NCI-H187 (cell line): ENCODE data around the gene NAA16.
A peak's percentile ranks its signal among the peaks of the same experiment; 100 is the strongest.

ENCODE experiments used
- DNase-seq, 2 experiments: peaks; one replicate each; lab custom pipeline; 2025; lab: John Stamatoyannopoulos, UW

The NAA16 gene

DNA sequence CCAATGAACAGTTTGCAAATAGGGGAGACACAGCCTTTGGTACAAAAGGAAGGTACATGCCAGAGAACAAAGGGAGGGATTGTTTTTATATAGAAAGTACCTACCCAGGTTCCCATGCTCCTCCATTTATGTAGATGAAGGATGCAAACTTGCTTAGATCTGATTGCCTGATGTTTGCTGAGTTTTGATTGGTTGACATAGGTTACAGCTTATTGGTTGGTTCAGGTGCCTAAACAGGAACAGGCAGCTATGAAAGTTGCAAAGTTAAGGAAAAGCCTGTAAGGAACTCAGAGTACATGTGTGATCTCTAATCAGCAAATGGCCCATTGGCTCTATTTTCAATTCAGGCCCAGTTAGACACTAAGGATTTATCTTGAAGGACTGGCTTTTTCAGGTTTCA is 6.5 kb upstream of the NAA16 start:
- DNase-seq, result no peak

DNA sequence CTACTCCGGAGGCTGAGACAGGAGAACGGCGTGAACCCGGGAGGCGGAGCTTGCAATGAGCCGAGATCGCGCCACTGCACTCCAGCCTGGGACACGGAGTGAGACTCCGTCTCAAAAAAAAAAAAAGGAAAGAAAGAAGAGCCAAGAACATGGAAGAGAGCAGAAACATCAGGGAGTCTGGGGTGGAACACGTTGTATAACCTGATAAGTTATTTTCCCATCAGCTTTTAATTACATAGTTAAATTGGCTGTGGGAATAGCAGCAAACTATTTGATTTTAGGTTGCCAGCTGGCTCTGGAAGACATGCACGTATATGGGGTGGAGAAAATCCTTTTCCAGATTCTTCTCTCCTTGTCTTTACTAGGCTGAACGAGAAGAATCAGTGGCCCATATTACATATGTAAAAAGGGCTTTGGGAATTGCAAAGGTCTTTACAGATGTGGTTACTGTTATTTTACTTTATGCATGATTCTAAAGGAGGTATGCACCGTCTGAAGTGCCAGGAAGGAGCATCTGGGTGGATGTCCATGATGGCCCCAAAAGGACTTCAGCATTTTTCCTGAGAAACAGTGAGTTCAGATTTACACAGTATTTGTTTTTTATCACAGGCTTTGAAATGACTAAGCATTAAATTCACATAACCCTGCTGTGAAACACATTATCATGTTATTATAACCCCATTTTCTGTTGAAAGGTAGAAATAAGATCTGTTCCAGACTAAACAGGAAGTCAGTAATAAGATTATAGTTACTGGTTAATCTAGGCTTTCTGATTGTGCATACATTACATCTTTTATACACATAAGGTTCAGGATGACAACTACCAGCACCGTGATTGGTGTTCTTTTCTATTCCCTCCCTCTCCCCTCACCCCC is 4.6 kb upstream of the NAA16 start:
- DNase-seq, result no peak

DNA sequence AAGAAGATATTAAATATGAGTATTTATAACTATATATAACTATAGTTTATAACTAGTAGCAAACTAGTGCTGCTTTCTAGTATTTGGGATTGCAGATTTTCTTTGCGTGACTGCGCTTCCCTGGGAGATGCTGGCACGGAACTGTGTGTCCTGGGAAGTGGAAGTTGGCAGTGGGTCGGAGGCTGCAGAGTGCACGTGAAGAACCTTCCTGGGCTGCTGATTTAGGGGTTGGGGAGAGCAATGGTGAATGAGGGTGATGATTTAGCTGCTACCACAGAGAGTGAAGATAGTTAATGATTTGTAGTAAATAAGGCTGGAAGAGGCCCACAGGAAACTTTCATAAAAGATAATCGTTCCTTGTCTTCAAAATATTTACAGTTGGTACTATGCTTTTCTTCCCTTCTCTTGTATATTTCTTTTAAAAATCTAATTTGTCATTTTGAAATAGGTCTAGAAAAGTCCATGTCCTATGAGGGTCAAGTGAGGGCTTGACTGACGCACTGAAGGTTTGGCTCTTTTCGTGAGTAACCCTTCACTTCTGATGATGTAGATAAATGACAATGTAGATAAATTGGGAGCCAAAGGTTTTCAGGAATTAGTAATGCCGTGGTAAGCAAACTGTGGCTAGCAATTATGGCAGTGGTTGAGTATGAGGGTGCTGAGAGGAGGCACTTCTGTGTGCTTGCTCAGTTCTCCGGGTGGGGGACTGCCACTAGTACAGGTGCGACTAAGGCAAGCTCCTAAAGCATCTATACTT is 3.0 kb upstream of the NAA16 start:
- DNase-seq, result no peak

DNA sequence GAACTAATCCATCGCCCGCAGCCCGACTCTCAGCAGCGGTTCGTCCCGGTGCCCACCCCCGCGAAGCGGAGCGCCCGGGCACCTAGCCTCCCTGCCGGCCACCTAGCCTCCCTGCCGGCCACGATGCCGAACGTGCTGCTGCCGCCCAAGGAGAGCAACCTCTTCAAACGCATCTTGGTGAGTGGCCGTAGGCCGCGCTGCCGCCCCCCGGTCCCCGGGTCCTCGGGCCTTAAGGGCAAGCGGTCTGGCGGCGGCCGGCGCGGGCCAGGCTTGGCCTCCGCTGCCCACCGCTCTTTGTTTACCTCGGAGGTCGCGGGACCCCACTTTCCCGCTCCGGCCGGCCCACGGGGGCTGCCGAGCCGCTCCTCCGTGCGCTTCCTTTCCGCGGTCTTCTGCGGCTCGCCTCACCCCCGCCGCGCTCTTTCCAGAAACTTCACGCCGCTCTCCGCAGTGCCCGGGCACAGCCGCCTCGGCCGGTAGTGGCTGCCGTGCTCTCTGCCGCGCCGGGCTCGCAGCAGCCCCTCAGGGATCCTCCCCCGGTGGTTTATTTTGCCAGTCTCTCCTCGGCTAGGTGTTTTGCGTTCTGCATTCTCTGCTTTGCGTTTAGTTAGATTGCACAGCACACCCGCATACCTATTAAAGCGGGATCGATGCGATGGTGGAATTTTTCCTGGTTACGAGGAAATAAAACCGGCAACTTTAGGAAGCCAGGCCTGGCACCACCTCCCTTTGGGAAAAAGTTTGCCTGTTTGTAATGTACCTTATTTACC is 524 bp downstream of the NAA16 start:
- DNase-seq, result peak in 1 of 2 experiments; percentile 49

- no peak for DNase-seq
These were observed 1.1 kb downstream of the NAA16 start for GRCh38 chr13:41312176-41312500.

DNA sequence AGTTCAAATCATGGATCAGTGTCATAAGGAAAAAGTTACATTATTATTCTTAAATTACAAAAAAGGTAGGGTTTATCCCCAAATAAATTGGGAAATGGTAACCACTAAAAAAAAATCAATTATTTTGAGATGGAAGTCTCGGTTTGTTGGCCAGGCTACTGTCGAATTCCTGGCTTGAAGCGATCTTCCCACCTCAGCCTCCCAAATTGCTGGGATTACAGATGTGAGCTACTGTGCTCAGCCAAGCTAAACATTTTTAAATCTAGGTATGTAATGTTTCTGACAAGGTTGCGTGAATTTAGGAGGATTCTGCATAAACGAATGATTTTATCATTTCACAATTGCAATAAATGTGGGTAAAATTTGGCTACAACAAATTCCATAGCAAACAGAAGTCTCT is 2.0 kb downstream of the NAA16 start:
- DNase-seq, result no peak

DNA sequence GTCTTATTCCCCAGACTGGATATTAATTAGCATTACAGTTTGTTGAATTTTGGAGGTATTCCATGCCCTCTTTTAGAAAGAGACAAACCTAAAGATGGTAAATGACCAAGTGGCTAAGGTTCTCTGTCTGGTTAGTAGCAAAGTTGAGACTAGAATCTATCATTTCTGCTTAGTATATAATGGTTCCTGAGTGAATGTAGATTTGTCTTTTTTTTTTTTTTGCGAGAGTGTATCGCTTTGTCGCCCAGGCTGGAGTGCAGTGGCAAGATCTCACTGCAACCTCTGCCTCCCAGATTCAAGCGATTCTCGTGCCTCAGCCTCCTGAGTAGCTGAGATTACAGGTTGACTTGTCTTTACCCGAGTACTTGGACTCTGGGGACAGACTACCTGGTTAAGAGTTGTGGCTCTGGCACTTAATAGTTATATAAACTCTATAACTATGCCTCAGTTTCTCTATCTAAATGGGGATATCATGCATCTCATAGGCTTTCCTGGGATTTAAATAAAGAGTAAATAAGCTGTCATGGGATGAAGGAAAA is 2.7 kb downstream of the NAA16 start:
- DNase-seq, result no peak

DNA sequence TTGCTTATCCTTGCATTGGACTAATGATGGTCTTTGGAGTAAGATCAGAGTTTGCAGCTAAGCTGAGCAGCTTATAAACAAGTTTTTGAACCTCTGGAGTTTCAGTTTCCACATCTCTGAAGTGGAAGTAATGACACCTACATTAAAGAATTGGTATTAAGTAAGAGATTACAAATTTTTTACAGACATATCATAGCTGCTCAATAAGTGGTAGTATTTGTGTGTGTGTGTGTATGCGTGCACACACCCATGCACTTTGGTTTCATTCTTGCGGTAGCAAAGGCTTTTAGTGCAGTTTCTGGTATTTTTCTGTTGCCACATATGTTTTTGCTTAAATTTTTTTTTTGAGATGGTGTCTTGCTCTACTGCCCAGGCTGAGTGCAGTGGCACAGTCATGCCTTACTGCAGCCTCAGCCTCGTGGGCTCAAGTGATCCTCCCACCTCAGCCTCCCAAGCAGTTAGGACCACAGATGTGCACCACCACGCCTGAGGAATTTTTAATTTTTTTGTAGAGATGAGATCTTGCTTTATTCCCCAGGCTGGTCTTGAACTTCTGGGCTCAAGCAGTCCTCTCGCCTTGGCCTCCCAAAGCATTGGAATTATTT is 4.5 kb downstream of the NAA16 start:
- DNase-seq, result no peak

DNA sequence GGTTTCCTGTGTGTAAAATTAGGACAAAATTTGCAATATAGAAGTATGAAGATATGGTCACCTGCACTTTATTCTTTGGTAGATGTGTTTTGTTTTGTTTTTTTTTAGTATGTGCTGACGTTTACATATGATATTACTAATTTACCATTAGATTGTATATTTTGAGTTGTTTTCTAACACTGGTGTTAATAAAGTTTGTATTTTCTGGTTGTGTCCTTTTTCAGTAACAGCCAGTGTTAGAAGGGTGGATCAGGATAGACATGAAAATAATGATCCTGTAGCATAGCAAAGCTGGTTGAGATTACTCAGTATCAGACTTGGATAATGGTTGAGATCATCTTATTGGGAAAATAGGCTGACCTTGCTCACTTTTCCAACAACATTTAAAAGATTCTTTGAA is 6.2 kb downstream of the NAA16 start:
- no peak for DNase-seq

- DNase-seq, result no peak
These were observed 14.7 kb downstream of the NAA16 start for GRCh38 chr13:41325752-41326151.

GRCh38 chr13:41326661-41327060 is 15.6 kb downstream of the NAA16 start:
- DNase-seq, result no peak

DNA sequence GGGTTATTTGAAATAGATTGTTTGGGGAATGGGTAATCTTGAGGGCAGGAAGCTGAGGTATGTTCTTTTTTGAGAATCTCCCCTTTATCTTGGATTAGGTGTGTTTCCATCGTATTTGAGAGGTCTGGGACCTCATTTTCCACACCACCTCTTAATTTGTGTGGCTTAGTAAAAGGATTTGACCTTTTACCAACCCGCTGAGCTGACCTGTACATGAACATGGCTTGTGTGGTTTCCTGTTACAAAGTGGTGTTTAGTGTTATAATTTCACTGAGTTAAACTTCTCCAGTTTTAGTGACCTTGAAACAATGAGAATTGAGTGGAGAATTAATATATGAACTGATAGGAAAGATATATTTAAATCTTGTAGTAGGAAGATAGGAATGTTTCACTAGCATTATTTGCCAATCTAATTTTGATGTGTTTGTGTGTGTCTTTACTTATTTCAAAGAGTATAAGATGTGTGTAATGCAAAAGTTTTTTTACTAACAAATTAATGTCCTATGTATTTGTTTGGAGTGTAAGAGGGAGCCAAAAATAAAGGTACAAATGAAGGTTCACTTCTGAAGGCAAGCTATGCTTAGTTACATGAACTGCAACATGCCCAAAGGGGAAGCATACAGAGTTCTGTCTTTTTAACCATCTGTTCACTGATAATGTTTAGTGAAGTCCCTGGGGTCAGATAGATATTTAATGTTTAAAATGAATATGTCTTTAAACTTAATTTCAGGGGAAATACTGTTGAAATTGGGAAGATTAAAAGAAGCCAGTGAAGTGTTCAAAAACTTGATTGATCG is 17.1 kb downstream of the NAA16 start:
- no peak for DNase-seq

- no peak for DNase-seq
These were observed 21.8 kb downstream of the NAA16 start for GRCh38 chr13:41332829-41333228.

DNA sequence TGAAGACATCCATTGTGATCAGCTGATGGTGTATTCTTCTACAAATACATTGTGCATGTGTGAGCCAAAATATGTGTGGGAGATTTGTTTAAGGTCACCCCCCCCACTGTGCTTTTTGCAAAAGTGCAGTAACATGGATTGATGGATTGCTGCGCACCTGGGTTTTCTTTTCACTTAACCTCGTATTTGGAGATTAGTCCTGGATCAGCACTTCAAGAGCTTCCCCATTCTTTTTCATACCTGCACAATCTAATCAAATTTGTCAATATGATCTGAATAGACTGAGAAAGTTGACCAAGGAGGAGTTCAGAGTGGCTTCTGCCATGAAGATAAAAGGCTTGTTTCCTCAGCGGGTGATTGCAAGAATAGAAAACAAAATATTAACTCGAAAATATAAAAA is 23.7 kb downstream of the NAA16 start:
- DNase-seq, result no peak

GRCh38 chr13:41344358-41344757 is 33.3 kb downstream of the NAA16 start:
- DNase-seq, result no peak

DNA sequence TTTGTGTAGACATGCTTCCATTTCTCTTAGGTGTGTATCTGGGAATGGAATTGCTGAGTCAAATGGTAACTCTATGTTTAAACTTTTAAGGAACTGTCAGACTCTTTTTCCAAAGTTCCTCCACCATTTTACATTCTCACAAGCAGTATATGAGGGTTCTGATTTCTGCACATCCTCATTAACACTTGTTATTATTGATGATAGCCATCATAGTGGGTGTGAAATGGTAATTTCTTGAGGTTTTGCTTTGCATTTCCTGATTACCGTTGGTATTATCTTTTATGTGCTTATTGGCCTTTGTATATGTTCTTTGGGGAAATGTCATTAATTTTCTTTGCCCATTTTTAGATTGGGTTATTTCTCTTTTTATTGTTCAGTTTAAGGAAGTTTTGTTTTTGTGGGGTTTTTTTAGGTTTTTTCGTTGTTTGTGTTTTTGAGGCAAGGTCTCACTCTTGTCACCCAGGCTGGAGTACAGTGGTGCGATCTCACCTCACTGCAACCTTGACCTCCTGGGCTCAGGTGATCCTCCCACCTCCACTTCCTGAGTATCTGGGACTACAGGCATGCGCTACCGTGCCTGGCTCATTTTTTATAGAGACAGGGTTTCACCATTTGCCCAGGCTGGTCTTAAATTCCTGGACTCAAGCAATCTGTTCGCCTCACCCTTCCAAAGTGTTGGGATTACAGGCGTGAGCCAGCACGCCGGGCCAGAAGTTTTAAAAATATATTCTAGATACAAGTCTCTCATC is 34.3 kb downstream of the NAA16 start:
- no peak for DNase-seq

DNA sequence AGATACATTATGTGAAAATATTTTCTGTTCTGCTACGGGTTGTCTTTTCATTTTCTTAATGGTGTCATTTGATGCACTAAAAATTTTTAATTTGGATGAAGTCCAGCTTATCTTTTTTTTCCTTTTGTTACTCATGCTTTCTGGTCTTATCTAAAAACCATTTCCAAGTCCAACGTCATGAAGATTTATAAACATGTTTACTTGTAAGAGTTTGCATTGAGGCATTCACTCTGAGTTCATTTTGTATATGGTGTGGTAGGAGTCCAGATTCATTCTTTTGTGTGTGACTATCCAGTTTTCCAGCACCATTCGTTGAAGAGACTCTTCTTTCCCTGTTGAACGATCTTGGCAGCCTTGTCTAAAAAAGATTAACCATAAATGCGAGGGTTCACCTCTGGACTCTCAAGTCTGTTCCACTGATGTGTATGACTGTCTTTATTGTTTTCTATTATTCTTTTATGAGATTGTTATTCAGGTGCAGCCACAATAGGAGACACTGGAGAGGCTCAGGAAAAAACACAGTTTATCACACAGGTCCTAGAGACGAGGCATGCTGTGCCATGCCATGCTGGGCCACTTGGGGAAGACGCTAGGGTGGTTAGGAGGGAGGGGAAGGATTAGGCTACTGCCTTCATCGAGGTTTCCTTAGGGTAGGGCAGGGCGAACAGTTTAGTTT is 35.0 kb downstream of the NAA16 start:
- DNase-seq, result no peak

- peak in 1 of 2 experiments; percentile 2 for DNase-seq
These were observed 42.1 kb downstream of the NAA16 start for GRCh38 chr13:41352935-41353840.

DNA sequence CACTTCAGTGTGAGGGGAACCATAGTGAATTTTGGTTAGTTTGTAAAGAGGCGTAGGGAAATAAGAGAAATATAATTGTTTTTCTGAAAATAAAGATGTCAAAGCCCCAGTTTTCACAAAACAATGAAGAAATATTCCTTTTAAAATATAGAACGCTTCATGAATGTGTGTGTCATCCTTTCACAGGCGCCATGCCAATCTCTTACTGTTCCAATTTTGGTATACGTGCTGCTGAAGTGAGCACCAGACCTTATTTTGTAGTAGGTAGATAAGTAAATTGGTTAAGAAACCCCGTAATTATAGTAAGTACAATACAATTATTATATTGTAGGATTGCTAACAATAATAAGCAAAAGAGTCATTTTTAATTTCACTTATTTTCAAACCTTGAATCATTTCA is 43.3 kb downstream of the NAA16 start:
- DNase-seq, result no peak
